ENCODE results near the gene NPC1. TPM values are rescaled to one million over a fixed set of nuclear protein-coding genes. Genes with fewer than 3 reads are reported as not detected.

Gene NPC1
- total RNA-seq, 2 donors from 2014 or later, result 29.9 to 32.3 TPM

DNA sequence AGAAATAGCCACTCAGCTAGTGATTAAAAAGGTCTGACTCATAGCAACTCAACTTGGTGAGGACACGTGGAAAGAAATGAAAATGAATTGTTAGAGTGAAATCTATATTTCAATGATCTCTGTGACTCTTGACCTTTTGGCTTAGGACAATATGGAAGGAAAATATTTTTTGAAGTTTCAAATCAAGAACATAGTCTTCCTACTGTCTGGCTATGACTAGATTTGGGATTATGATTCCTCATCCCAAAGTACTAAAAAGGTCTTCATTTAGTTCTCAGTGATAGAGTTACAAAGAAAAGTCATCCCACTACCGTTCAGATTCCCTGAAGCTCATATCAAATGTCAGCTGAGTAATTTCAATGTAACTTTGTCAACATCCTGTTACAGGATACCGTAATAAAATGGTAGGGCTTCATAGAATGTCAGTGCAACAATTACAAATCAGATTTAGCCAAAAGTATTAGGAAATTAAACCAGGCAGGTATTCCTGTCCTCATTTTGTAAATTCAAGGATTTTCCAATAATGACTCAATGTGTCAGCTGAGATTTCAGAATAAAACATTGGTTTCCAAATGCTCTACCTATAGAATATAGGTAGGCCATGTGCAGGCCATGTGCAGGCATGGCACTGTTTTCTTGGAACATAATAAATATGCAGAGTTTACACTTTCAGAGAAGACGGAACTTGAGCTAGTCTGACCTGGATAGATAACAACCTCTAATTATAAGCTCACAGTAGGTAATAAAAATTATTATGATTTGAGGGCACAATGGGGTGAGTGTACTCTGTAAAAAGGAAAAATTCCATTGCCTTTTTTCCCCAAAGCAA is 40.4 kb upstream of the NPC1 start:
- Histone ChIP-seq H3K27me3 (no peaks in the 10 kb centered on the region), H3K4me1 (peaks cover 3% of the 10 kb centered on the region), H3K4me3 (no peak overlapping the region), H3K9me3 (no peaks in the 10 kb centered on the region), H3K9ac (ENCODE audit: low read depth in 2 of 2, low read length in 2 of 2) (no peak overlapping the region), H3K36me3 (no peaks in the 10 kb centered on the region), H3K27ac (no peak overlapping the region)
- intact Hi-C loops (cut with DNase I), result loop anchor here (10.0 kb wide), 1 partner anchor 288 kb away; no protein-coding TSS in a partner anchor
- TF ChIP-seq, protein P1, sequence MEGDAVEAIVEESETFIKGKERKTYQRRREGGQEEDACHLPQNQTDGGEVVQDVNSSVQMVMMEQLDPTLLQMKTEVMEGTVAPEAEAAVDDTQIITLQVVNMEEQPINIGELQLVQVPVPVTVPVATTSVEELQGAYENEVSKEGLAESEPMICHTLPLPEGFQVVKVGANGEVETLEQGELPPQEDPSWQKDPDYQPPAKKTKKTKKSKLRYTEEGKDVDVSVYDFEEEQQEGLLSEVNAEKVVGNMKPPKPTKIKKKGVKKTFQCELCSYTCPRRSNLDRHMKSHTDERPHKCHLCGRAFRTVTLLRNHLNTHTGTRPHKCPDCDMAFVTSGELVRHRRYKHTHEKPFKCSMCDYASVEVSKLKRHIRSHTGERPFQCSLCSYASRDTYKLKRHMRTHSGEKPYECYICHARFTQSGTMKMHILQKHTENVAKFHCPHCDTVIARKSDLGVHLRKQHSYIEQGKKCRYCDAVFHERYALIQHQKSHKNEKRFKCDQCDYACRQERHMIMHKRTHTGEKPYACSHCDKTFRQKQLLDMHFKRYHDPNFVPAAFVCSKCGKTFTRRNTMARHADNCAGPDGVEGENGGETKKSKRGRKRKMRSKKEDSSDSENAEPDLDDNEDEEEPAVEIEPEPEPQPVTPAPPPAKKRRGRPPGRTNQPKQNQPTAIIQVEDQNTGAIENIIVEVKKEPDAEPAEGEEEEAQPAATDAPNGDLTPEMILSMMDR (IDR thresholded peaks at IDR 0.05), result no peak
- no peak for DNase-seq

DNA sequence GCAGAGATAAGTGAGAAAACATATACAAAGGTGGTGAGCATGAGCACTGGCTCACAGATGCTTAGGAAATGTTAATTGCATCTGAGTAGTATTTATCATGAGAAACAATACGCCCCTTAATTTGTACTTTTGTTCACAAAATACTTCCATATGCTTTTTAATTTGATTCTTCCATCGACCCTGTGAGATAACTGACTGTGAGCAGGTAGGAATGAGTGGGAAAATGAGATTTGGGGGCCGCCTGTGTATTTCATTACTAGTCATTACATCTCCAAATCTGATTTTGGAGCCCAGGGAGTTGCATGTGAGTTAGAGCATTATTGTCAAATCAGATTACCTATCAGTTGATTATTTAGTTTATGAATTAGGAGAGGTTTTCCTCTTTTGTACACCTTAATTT is 36.7 kb upstream of the NPC1 start:
- Histone ChIP-seq H3K36me3 (no peaks in the 10 kb centered on the region), H3K9ac (ENCODE audit: low read depth in 2 of 2, low read length in 2 of 2) (no peak overlapping the region), H3K27ac (no peak overlapping the region), H3K9me3 (no peaks in the 10 kb centered on the region), H3K4me3 (no peak overlapping the region), H3K27me3 (peaks cover 11% of the 10 kb centered on the region), H3K4me1 (peaks cover 11% of the 10 kb centered on the region)
- intact Hi-C loops (cut with DNase I), result loop anchor here (2.0 to 10.0 kb wide), 4 partner anchors 80 to 494 kb away; no protein-coding TSS in a partner anchor
- TF ChIP-seq, protein P1 (IDR thresholded peaks at IDR 0.05), result no peak
- no peak for DNase-seq

DNA sequence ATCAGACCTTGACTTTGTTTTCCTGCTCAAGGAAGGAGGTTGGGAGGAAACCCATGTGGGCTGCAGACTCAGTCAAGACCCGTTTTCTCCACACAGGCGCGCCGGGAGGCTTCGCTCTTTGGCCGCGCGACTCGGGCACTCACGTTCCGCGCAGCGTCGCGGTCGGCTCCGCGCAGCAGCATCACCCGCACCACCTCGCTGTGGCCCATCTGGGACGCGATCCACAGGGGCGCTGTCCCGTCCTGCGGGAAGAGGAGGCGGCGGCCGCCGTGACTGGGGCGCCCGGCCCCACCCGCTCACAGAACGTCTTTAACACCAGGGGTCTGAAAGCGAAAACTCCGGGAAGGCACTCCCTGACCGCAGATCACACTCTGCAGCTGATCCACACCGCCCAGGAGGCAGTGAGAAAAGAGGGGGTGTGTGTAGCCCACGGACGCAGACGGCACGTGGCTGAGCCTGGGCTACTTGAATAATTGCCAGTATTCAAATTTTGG is 33.1 kb upstream of the NPC1 start:
- intact Hi-C loops (cut with DNase I), result no loop called here
- Histone ChIP-seq H3K4me3 (peak overlapping the region; percentile 31), H3K9ac (ENCODE audit: low read depth in 2 of 2, low read length in 2 of 2) (peak overlapping the region in 1 of 2 donors; percentile 41), H3K36me3 (no peaks in the 10 kb centered on the region), H3K27ac (no peak overlapping the region), H3K4me1 (peaks cover 11% of the 10 kb centered on the region), H3K27me3 (peaks cover 11% of the 10 kb centered on the region), H3K9me3 (no peaks in the 10 kb centered on the region)
- TF ChIP-seq, protein P1 (IDR thresholded peaks at IDR 0.05), result no peak
- DNase-seq, result no peak

DNA sequence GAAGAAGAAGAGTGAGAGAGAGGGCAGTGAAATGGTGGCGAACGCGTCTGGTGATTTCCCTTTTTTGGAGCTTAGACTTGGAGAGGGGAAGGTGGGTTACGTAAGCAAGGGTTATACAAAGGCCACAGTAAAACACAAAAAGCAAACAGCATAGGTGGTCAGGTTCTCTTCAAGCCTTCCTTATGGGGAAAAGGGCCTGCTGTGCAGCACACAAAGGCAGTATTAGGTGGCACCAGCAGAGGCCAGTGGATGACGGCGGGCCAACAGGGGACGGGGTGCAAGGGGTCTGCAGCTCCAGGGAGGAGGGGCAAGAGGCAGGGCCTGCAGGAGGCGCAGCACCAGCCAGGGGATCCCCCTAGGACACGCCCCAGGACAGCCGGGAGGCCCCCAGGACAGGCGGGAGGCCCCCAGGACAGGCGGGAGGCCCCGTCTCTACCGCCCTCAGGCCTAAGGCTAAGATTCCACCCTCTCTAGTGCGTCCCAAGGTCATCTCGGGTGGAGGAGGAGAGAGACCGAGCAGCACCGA is 32.6 kb upstream of the NPC1 start:
- intact Hi-C loops (cut with DNase I), result no loop called here
- Histone ChIP-seq H3K27me3 (peaks cover 11% of the 10 kb centered on the region), H3K4me1 (peaks cover 11% of the 10 kb centered on the region), H3K27ac (no peak overlapping the region), H3K9ac (ENCODE audit: low read depth in 2 of 2, low read length in 2 of 2) (peak overlapping the region in 1 of 2 donors; percentile 41), H3K9me3 (no peaks in the 10 kb centered on the region), H3K4me3 (peak overlapping the region; percentile 31), H3K36me3 (no peaks in the 10 kb centered on the region)
- peak; percentile 46 for DNase-seq
- TF ChIP-seq, protein P1 (IDR thresholded peaks at IDR 0.05), result no peak

DNA sequence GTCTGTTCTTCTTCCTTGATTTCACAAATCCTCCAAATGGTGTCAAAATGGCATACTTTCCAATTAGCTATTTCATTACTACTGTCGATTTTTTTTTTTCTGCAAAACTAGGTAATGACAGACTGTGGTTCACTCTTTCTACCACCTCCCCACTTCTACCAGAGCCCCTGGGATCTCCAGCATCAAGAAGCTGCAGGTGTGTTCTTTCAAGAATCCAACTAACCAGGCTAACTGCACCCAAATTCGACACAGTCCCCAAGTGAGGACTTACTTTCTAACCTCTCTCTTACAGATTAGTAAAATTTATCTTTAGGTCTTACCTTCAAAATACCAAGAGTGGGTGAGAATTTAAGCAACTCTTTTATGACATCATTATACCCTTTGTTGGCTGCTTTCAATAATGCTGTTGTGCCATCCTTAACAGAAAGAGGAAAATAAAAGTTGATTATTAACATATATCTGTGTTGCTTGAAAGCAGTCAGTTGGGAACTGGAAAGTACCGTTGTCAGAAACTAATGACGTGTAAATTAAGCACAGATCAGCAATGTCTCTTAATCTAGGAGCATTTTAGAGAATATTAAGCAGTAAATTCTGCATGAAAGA is 31.2 kb upstream of the NPC1 start:
- TF ChIP-seq, protein P1 (IDR thresholded peaks at IDR 0.05), result no peak
- Histone ChIP-seq H3K27ac (no peak overlapping the region), H3K9ac (ENCODE audit: low read depth in 2 of 2, low read length in 2 of 2) (no peak overlapping the region), H3K4me3 (no peak overlapping the region), H3K36me3 (no peaks in the 10 kb centered on the region), H3K4me1 (peaks cover 11% of the 10 kb centered on the region), H3K27me3 (peaks cover 11% of the 10 kb centered on the region), H3K9me3 (no peaks in the 10 kb centered on the region)
- intact Hi-C loops (cut with DNase I), result no loop called here
- DNase-seq, result no peak

All from colonic mucosa (tissue), 4 donors.